ENCODE results near the gene PBX4. TPM values are rescaled to one million over a fixed set of nuclear protein-coding genes. Genes with fewer than 3 reads are reported as not detected.

Gene PBX4
- polyA plus RNA-seq, 1 donor, result 2.3 TPM

- no peaks in the 10 kb centered on the region for H3K4me1 ChIP-seq (ENCODE audit: control insufficient read depth, insufficient read depth, low read length)
- no peaks in the 10 kb centered on the region for H3K9me3 ChIP-seq (ENCODE audit: control insufficient read depth, low read depth, low read length)
- H3K27me3 ChIP-seq (ENCODE audit: control insufficient read depth, insufficient read depth, low read length), result no peaks in the 10 kb centered on the region
- no peak overlapping the region for H3K4me3 ChIP-seq (ENCODE audit: low read length)
- no peak overlapping the region for H3K27ac ChIP-seq (ENCODE audit: low read length)
- no peaks in the 10 kb centered on the region for H3K36me3 ChIP-seq (ENCODE audit: control insufficient read depth, insufficient read depth, low read length)
- no peak for DNase-seq
- WGBS (ENCODE audit: insufficient coverage, low lambda C conversion rate), result no CpG with 5 or more reads among the region's 25 CpGs
Observed at GRCh38 chr19:19568802-19569756, 49.4 kb downstream of the PBX4 start.

DNA sequence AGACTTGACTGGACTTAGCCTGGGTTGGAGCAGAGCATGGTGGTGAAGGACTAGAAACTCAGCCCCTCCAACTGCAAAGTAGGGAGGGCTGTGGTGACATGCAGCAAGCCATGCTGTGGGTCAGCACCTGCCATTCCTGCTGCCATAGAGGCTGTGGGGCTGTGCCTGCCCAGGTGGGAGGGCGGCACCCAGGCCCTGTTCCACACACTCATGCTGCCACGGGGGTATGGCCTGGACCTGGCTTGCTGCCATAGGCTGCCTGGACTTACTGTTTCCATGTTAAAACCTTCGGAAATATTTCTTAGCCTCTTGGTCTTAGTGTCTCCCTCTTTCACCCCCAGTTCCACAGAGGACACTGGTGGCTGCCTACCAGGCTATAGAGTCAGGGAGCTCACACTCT, 51.1 kb downstream of the PBX4 start:
- no CpG with 5 or more reads among the region's 3 CpGs for WGBS (ENCODE audit: insufficient coverage, low lambda C conversion rate)
- H3K27ac ChIP-seq (ENCODE audit: low read length), result no peak overlapping the region
- H3K27me3 ChIP-seq (ENCODE audit: control insufficient read depth, insufficient read depth, low read length), result no peaks in the 10 kb centered on the region
- H3K4me3 ChIP-seq (ENCODE audit: low read length), result no peak overlapping the region
- H3K36me3 ChIP-seq (ENCODE audit: control insufficient read depth, insufficient read depth, low read length), result no peaks in the 10 kb centered on the region
- DNase-seq, result no peak
- no peaks in the 10 kb centered on the region for H3K9me3 ChIP-seq (ENCODE audit: control insufficient read depth, low read depth, low read length)
- no peaks in the 10 kb centered on the region for H3K4me1 ChIP-seq (ENCODE audit: control insufficient read depth, insufficient read depth, low read length)

DNA sequence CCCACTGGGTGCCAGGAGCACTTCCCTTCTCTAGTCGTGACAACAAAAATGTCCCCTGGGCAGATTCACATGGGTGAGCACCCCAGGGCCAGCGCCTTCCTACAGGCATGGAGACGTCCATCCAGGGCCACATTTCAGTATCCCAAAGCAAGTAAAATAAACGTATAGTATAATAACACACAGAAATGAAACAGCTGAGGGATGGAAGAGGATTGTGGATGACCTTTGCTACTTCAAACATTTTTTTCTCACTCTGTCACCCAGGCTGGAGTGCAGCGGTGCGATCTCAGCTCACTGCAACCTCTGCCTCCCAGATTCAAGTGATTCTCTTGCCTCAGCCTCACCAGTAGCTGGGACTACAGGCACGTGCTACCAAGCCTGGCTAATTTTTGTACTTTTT, 52.2 kb downstream of the PBX4 start:
- Histone ChIP-seq H3K9me3 (ENCODE audit: control insufficient read depth, low read depth, low read length) (no peaks in the 10 kb centered on the region), H3K27ac (ENCODE audit: low read length) (no peak overlapping the region), H3K36me3 (ENCODE audit: control insufficient read depth, insufficient read depth, low read length) (no peaks in the 10 kb centered on the region), H3K4me1 (ENCODE audit: control insufficient read depth, insufficient read depth, low read length) (no peaks in the 10 kb centered on the region), H3K4me3 (ENCODE audit: low read length) (no peak overlapping the region), H3K27me3 (ENCODE audit: control insufficient read depth, insufficient read depth, low read length) (no peaks in the 10 kb centered on the region)
- no CpG with 5 or more reads among the region's 7 CpGs for WGBS (ENCODE audit: insufficient coverage, low lambda C conversion rate)
- DNase-seq, result peak in 1 of 2 donors; percentile 26

- H3K27me3 ChIP-seq (ENCODE audit: control insufficient read depth, insufficient read depth, low read length), result no peaks in the 10 kb centered on the region
- H3K27ac ChIP-seq (ENCODE audit: low read length), result no peak overlapping the region
- H3K9me3 ChIP-seq (ENCODE audit: control insufficient read depth, low read depth, low read length), result no peaks in the 10 kb centered on the region
- DNase-seq, result no peak
- H3K4me1 ChIP-seq (ENCODE audit: control insufficient read depth, insufficient read depth, low read length), result no peaks in the 10 kb centered on the region
- no peaks in the 10 kb centered on the region for H3K36me3 ChIP-seq (ENCODE audit: control insufficient read depth, insufficient read depth, low read length)
- no peak overlapping the region for H3K4me3 ChIP-seq (ENCODE audit: low read length)
- 80% methylated on average over 1 of the region's 17 CpGs for WGBS (ENCODE audit: insufficient coverage, low lambda C conversion rate)
Observed at GRCh38 chr19:19563348-19563848, 55.1 kb downstream of the PBX4 start.

GRCh38 chr19:19562665-19563347, 55.7 kb downstream of the PBX4 start:
- H3K4me3 ChIP-seq (ENCODE audit: low read length), result no peak overlapping the region
- WGBS (ENCODE audit: insufficient coverage, low lambda C conversion rate), result no CpG with 5 or more reads among the region's 17 CpGs
- H3K9me3 ChIP-seq (ENCODE audit: control insufficient read depth, low read depth, low read length), result no peaks in the 10 kb centered on the region
- no peaks in the 10 kb centered on the region for H3K4me1 ChIP-seq (ENCODE audit: control insufficient read depth, insufficient read depth, low read length)
- H3K27ac ChIP-seq (ENCODE audit: low read length), result no peak overlapping the region
- no peaks in the 10 kb centered on the region for H3K36me3 ChIP-seq (ENCODE audit: control insufficient read depth, insufficient read depth, low read length)
- H3K27me3 ChIP-seq (ENCODE audit: control insufficient read depth, insufficient read depth, low read length), result no peaks in the 10 kb centered on the region
- no peak for DNase-seq

DNA sequence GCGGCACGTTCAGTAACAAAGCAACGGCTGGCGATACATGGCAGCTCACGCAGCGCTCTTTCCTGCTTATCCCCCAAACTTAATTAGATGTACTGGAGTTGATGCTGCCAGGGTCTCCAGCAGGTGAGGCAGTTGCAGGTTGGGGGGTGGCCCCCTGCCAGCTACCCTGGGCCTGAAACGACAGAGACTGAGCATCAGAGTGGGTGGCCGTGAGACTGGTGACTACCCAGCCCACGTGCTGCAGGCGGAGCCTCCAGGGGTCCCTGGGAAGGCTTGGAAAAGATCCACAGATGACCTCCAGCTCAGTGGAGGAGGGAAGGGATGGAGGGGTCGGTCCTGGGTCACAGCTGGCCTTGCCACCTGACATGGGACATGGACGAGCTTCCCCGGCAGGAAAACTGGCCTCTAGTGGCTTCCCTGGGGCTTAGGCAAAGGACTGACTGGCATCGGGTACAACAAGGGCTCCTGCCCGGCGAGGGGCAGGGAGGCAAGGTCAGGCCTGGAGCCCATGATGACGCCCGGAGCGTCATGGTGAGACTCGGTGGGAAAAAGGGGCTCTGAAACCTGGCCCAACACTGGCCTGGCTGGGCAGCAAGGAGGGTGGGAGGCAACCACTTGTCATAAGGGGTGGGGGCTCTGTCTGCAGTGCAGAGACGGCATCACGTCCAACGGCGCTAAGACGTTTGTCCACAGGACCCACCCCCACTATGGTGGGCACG, 56.4 kb downstream of the PBX4 start:
- H3K27me3 ChIP-seq (ENCODE audit: control insufficient read depth, insufficient read depth, low read length), result no peaks in the 10 kb centered on the region
- H3K4me1 ChIP-seq (ENCODE audit: control insufficient read depth, insufficient read depth, low read length), result no peaks in the 10 kb centered on the region
- H3K9me3 ChIP-seq (ENCODE audit: control insufficient read depth, low read depth, low read length), result no peaks in the 10 kb centered on the region
- no peaks in the 10 kb centered on the region for H3K36me3 ChIP-seq (ENCODE audit: control insufficient read depth, insufficient read depth, low read length)
- no peak overlapping the region for H3K27ac ChIP-seq (ENCODE audit: low read length)
- WGBS (ENCODE audit: insufficient coverage, low lambda C conversion rate), result no CpG with 5 or more reads among the region's 26 CpGs
- H3K4me3 ChIP-seq (ENCODE audit: low read length), result no peak overlapping the region
- DNase-seq, result no peak

DNA sequence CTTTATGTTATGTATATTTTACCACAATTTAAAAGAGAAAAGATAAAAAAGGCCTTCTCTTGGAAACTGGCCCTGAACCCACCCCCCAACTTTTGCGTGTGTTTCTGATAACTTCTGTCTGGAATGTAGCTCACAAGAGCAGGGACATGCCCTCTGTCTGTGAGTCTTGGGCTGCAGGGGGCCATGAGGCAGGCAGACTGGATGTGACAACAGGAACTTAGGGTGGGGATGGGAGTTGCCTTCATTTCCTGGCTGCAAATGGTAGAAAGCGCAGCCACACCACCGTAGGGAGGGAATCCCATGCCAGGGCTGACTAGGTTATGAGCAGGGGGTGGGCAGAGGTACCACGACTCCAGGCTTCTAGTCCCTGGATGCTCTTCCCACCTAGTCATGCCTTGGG, 58.6 kb downstream of the PBX4 start:
- Histone ChIP-seq H3K27ac (ENCODE audit: low read length) (no peak overlapping the region), H3K9me3 (ENCODE audit: control insufficient read depth, low read depth, low read length) (no peaks in the 10 kb centered on the region), H3K27me3 (ENCODE audit: control insufficient read depth, insufficient read depth, low read length) (no peaks in the 10 kb centered on the region), H3K4me3 (ENCODE audit: low read length) (no peak overlapping the region), H3K36me3 (ENCODE audit: control insufficient read depth, insufficient read depth, low read length) (no peaks in the 10 kb centered on the region), H3K4me1 (ENCODE audit: control insufficient read depth, insufficient read depth, low read length) (no peaks in the 10 kb centered on the region)
- no CpG with 5 or more reads among the region's 4 CpGs for WGBS (ENCODE audit: insufficient coverage, low lambda C conversion rate)
- no peak for DNase-seq

DNA sequence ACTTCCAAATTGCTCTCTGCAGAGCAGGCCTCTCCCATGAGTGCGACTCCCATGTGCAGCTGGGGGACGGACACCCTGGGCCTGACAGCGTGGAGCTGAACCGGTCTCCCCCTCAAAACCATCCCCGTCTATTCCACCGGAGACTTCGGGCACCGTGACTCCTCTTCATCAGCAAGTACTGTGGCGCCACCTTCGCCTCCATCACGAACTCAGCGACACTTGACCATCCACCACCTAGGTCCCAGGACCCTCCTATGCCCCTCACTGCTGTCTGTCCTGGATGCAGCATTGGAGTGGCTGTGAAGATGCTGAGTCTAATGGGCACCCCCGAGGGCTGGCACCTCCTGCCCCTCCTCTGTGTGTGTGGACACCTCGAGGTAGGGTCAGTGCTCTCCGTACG, 59.9 kb downstream of the PBX4 start:
- no peak for DNase-seq
- no peak overlapping the region for H3K27ac ChIP-seq (ENCODE audit: low read length)
- no peaks in the 10 kb centered on the region for H3K36me3 ChIP-seq (ENCODE audit: control insufficient read depth, insufficient read depth, low read length)
- H3K4me1 ChIP-seq (ENCODE audit: control insufficient read depth, insufficient read depth, low read length), result no peaks in the 10 kb centered on the region
- WGBS (ENCODE audit: insufficient coverage, low lambda C conversion rate), result no CpG with 5 or more reads among the region's 16 CpGs
- H3K4me3 ChIP-seq (ENCODE audit: low read length), result no peak overlapping the region
- H3K9me3 ChIP-seq (ENCODE audit: control insufficient read depth, low read depth, low read length), result no peaks in the 10 kb centered on the region
- H3K27me3 ChIP-seq (ENCODE audit: control insufficient read depth, insufficient read depth, low read length), result no peaks in the 10 kb centered on the region

DNA sequence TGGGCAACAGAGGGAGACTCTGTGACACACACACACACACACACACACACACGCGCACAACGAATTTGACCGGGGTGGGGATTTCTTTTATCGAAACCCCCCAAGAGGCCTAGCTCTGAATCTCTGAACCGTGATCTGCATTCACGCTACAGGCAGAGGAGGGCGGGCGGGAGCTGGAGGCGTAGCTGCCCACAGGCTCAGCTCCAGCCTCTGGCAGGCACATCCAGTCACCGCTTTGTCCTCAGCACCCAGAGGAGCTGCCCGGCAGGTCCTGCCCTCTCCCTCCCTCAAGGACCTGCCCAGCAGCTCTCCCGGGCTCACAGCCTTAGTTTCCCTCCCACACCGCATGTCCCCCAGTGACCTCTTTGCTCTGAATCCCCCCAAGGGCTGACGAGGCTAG, 60.4 kb downstream of the PBX4 start:
- no peaks in the 10 kb centered on the region for H3K9me3 ChIP-seq (ENCODE audit: control insufficient read depth, low read depth, low read length)
- H3K4me3 ChIP-seq (ENCODE audit: low read length), result no peak overlapping the region
- H3K27me3 ChIP-seq (ENCODE audit: control insufficient read depth, insufficient read depth, low read length), result no peaks in the 10 kb centered on the region
- no peak for DNase-seq
- H3K27ac ChIP-seq (ENCODE audit: low read length), result no peak overlapping the region
- no peaks in the 10 kb centered on the region for H3K36me3 ChIP-seq (ENCODE audit: control insufficient read depth, insufficient read depth, low read length)
- no CpG with 5 or more reads among the region's 15 CpGs for WGBS (ENCODE audit: insufficient coverage, low lambda C conversion rate)
- no peaks in the 10 kb centered on the region for H3K4me1 ChIP-seq (ENCODE audit: control insufficient read depth, insufficient read depth, low read length)

Measured in large intestine (tissue), 3 donors.